ENCODE measurements around the gene SH3BGRL.

- TF ChIP-seq CTCF (conservative IDR thresholded peaks at IDR 0.05 in 1 of 2, IDR thresholded peaks at IDR 0.05 in 1 of 2; ENCODE audit: low read depth in 1 of 2, low read length in 2 of 2) (no peak), EZH2 (IDR thresholded peaks at IDR 0.05; ENCODE audit: low read length, missing control alignments) (no peak)
These were observed 36.3 kb downstream of the SH3BGRL start for GRCh38 chrX:81238166-81238565.

Data from fibroblast of lung (primary cell).